ENCODE measurements around the gene SMIM44.

DNA sequence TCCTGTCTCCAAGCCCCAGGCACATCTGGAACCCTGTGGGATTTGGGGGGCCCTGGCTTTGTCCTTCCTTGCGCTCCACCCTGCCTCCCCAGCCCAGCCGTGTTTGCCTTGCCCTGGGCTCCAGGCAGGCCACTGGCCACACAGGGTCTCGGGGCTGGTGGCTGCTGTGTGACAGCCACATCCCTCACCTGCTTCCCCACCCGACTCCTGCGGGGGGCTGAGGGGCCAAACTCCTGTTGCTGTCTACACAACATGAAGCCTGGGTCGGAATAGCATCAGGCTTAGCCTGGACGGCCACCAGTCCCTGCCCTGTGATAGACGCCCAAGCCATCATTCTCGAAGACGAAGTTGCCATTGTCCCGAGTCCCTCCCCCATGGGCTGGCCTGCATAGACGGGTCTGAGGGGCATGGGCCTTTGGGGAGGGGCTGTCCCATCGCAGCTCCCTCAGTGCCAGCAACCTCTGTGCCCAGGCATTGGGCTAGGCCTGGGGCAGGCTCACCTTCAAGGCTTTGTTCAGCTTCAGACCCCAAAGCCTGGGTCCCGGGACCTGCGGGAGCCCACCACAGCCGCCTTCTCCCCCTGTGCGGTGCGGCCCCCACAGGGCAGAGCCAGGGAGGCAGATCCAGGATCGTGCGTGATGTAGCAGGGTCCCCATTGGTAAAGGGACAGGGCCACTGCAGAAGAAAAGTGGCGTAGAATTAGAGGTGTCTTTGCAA, 40.3 kb upstream of the SMIM44 start:
- TF ChIP-seq POLR2AphosphoS5 (IDR thresholded peaks at IDR 0.05) = no peak
- TF ChIP-seq CTCF (IDR thresholded peaks at IDR 0.05) = no peak
- no peak for TF ChIP-seq POLR2A (IDR thresholded peaks at IDR 0.05)
